Measurements from ENCODE around the gene RPL6.
"Not testable (repeated sequence)": the region's sequence is repeated elsewhere in the genome, so short reads cannot be mapped to it uniquely, and the experiment has no call there.

DNA sequence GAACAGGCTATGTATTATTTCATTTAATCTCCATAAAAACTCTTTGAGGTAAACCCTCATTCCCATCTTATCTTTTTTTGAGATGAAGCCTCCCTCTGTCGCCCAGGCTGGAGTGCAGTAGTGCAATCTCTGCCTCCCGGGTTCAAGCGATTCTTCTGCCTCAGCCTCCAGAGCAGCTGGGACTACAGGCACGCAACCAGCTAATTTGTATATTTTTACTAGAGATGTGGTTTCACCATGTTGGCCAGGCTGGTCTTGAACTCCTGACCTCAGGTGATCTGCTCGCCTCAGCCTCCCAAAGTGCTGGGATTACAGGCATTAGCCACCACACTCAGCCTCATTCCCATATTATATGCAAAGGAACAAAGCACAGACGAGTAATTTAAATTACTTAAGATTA is 1.7 kb downstream of the RPL6 start:
- TF ChIP-seq, protein P1, sequence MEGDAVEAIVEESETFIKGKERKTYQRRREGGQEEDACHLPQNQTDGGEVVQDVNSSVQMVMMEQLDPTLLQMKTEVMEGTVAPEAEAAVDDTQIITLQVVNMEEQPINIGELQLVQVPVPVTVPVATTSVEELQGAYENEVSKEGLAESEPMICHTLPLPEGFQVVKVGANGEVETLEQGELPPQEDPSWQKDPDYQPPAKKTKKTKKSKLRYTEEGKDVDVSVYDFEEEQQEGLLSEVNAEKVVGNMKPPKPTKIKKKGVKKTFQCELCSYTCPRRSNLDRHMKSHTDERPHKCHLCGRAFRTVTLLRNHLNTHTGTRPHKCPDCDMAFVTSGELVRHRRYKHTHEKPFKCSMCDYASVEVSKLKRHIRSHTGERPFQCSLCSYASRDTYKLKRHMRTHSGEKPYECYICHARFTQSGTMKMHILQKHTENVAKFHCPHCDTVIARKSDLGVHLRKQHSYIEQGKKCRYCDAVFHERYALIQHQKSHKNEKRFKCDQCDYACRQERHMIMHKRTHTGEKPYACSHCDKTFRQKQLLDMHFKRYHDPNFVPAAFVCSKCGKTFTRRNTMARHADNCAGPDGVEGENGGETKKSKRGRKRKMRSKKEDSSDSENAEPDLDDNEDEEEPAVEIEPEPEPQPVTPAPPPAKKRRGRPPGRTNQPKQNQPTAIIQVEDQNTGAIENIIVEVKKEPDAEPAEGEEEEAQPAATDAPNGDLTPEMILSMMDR (IDR thresholded peaks at IDR 0.05): not testable (repeated sequence)
- not testable (repeated sequence) for TF ChIP-seq EP300 (IDR thresholded peaks at IDR 0.05)

Data from ovary (tissue), 3 donors.